NCI-H2171 (cell line): ENCODE results near the gene NAPA.
"Not testable (repeated sequence)": the region's sequence is repeated elsewhere in the genome, so short reads cannot be mapped to it uniquely, and the experiment has no call there.

Experiments used
- DNase-seq: peaks from one replicate; lab custom pipeline; 2025; lab: John Stamatoyannopoulos, UW

The NAPA gene

DNA sequence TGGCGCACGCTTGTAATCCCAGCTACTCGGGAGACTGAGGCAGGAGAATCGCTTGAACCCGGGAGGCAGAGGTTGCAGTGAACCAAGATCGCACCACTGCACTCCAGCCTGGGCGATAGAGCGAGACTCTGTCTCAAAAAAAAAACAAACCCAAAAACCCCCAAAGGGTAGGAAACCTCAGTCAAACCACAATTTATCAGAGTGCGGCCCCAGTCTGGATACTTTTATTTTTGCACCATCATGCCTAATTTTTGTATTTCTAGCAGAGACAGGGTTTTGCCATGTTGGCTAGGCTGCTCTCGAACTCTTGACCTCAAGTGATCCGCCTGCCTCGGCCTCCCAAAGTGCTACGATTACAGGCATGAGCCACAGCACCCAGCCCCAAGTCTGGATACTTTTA is 28.6 kb downstream of the NAPA start:
- DNase-seq = not testable (repeated sequence)

GRCh38 chr19:47485210-47485609 is 29.7 kb downstream of the NAPA start:
- DNase-seq = no peak

DNA sequence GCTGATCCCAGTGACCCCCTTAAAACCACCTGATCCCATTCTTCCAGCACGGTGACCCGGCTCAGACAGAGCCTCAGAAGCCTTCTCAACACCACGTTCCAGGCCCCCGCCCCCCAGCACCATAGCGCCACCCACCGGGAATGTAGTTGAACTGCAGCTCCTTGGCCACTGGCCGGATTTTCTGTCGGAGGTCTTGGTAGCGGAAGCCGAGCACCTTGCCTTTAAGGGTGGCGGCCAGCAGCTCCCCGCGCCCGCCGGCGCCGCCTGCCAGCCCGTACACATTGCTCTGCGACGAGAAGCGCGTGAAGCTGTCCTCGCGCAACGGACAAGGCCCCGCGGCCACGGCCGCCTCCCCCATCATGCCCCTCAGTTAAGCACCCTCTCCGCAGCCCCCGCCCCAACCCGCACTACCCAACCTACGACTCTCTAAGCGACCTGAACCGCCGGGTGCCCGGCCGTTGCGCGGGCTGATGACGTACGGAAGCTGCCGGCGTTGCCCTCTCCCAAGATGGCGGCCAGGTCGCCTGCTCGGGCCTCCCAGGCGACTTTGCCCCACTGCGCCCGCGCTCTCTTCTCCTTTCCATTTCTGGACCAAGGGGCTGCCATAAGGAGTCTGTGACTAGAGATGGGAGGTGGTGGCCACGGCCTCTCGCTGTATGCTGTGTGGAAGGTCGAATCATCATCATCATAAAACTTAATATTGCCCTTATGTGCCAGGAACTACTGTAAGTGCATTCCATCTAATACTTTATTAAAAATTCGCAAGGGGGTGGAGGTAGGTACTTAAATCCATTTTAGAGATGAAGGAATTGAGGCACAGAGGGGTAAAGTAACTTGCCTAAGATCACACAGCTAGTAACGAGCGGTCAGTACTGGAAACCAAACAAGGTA is 30.8 kb downstream of the NAPA start, which contains the start of gene KPTN:
KPTN (minus strand) TSS at position 420 of the 891 bp plus-strand sequence; CDS start at position 361, 59 bp downstream.
- DNase-seq = peak; percentile 87

DNA sequence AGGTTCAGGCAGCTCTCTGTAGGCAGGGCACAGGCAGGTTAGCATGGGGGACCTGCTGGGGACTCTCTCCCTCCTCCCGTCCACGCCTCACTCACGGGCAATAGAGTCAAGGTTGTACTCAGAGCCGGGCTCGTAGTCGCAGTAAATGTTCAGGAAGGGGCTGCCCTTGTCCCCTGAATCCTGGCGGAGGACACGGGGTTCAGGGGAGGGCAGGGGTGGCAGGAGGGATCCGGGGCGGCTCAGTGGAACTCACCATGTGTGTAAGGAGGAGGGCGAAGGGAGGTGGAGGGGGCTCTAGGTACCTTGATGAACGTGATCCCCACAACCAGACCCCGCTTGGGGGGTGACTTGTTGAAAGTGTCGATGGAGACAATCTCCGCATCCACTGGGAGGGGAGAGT is 31.7 kb downstream of the NAPA start:
- DNase-seq = no peak

DNA sequence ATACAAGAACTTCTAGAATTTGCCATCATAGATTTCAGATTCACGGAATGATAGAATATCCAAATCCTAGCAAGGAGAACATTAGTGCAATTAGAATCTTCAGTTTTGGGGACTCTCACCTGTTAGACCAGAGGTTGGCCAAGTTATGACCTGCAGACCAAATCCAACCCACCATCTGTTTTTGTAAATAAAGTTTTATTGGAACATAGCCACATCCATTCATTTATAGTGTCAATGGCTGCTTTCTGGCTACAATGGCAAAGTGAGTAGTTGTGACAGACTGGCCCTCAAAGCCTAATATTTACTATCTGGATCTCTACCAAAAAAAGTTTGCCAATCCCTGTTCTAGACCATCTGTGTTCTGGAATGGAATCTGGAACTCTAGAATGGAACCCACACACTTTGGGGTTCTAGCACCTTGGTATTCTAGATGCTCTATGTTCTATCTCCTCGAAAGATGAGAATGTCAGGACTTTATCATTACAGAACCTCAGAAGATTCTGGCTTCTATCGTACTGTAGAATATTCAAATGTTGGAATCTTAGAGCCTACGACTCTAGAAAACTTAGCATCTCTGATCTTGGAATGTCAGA is 33.3 kb downstream of the NAPA start:
- DNase-seq = no peak

- no peak for DNase-seq
Observed at GRCh38 chr19:47480658-47481057, 34.2 kb downstream of the NAPA start.

GRCh38 chr19:47479701-47480503 is 35.0 kb downstream of the NAPA start:
- DNase-seq = no peak

- DNase-seq = no peak
Observed at GRCh38 chr19:47476438-47476972, 38.4 kb downstream of the NAPA start.

DNA sequence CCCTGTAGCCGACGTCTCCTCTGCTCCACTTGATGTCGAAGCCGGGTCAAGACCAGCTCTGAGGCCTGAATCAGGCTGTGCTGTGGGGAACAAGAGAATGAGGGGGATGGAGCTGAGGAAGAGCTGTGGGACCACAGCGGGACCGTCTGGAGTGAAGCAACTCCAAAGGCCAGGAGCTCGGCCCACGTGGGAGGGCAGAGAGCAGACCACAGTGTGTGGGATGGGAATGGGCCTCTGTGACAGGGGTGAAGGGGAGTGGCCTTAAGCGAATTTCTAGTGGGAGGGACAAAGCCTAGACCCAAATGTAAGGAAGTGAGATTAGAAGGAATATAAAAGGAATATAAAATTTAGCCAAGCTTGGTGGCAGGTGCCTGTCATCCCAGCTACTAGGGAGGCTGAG is 39.4 kb downstream of the NAPA start:
- no peak for DNase-seq

DNA sequence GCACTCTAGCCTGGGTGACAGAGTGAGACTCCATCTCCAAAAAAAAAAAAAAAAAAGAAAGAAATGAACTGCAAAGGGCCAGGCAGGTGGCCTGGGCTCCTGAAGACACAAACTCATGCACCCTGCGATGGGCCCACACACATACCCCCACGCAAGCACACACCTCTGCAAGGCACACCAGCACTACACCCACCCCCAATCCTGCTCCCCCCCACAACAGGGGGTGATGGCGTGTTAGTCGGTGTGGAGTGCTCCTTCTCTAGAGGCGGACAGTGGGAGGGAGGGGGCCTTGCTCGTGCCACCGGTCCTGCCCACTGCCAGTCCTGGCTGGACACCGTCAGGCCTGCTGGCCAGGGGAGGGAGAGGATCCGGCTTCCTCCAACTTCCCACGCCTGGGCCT is 41.5 kb downstream of the NAPA start:
- DNase-seq = no peak

- DNase-seq = peak; percentile 78
Observed at GRCh38 chr19:47471733-47472457, 43.0 kb downstream of the NAPA start, which contains the start of gene SLC8A2. Gene SLC8A2, minus strand, starts transcription at chr19:47471893. Its CDS starts 5,490 bp downstream, at chr19:47466403.

DNA sequence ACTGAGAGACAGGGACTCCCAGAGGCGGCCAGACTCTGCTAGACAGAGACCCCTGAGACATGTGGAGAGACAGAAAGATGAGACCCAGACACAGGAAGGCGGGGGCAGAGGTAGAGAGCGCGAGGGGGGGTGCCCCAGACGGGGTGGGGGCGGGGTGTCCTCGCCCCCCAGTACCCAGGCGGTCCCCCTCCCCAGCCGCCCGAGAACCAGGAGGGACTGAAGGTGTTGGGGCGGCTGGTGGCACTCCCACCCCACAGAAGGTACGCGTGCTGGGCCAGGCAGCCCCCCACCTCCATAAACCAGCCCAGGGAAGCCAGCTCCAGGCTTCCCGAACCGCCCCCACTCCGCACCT is 43.5 kb downstream of the NAPA start:
- DNase-seq = no peak

- DNase-seq = no peak
Observed at GRCh38 chr19:47470447-47471195, 44.2 kb downstream of the NAPA start.

- DNase-seq = peak; percentile 83
Observed at GRCh38 chr19:47469719-47470118, 45.1 kb downstream of the NAPA start.

DNA sequence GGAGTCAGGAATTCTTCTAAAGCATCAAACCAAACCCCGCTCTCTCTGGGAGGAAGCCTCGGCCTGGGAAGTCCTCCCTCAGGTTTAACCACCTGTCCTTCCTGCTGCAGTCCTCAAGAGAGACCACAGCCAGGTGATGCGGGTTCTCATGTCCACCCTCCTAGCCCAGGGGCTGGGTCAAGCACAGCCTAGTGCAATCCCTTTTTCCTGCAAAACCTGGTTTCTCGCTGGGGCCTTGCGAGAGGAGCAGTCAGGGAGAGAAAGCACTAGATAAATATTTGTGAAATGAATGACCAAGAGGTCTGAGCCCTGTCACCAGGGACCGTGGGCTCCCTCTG is 45.5 kb downstream of the NAPA start:
- no peak for DNase-seq

DNA sequence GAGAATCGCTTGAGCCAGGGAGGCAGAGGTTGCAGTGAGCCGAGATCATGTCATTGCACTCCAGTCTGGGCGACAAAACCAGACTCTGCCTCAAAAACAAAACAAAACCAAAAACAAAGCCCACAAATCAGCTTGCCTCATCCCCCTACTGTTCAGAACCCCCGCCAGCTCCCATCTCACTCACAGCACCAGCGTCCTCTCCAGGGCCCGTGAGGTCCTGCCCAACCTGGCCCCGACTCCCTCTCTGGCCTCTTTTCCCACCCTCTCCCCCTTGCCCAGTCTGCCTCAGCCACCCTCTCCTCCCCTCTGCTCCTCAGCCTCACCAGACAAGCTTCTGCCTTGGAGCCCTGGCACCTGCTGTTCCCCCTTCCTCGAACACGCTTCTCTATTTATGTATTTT is 46.9 kb downstream of the NAPA start:
- no peak for DNase-seq

DNA sequence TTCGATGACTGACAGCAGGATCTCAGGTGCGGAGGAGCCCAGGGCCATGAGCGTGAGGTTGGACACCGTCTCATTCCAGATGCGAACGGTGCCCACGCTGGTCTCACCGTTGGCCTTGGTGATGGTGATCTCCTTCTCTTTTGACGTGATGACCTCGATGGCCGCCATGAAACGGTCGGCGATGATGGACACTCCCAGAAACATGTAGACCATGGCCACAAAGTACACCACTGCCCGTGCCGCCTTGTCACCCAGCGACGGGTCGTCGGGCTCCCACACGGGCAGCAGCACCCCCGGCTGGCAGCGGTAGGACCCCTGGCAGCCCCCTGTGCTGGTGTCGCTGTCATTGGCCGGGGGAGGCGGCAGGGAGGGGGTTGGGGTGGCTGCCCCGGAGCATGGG is 48.9 kb downstream of the NAPA start:
- DNase-seq = no peak

DNA sequence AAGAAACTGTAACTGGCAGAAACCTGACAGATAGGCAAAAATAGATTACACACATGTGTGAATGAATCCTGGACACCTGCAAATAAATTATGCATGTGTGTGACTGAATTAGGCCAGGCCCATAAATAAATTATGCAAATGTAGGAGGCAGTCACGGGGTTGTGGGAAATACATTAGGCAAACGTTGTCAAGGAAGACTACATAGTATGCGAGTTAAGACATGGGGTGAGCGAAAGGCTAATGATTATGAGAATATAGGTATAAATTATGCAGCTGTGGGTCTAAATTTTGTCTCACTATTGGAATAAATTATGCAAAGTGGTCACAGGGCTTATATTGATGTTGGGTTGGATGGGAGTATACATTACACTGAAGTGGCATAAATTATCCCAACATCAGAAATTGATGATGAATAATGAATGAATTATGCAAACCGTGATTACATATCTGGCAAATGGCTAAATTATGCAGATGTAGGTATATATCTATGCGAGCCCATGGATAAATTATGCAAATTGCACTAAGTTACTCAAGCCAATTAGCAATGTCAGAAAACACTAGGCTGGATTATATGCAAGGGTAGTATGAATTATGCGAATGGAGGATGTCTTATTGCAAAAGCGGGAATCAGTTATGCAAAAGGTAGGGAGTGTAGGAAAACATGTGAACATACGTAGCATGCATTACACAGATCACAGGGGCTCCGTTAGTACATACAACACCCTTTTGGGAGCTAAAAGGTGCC is 50.0 kb downstream of the NAPA start:
- no peak for DNase-seq

GRCh38 chr19:47461876-47462275 is 53.0 kb downstream of the NAPA start:
- no peak for DNase-seq

DNA sequence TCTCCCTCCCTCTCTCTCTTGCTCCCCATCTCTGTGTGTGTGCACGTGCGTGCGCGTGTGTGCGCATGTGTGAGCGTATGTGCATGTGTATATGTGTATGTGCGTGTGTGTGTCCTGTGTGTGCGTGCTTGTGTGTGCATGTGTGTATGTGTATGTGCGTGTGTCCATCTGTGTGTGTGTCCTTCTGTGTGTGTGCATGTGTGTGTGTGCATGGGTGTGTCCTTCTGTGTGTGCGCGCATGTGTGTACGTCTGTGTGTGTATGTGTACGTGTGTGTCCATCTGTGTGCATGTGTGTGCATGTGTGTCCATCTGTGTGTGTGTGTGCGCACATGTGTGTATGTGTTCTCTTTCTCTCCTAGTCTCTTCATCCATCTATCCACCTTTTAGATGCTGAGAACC is 55.4 kb downstream of the NAPA start:
- DNase-seq = no peak
